Mesothelial cell of epicardium (in vitro differentiated cells): ENCODE measurements around the gene ANKRD44. TPM values are rescaled to one million over a fixed set of nuclear protein-coding genes. Genes with fewer than 3 reads are reported as not detected.

ENCODE experiments used
- DNase-seq, 2 experiments: peaks; one replicate each; pipeline ENCODE4 v3.0.0; 2021; ENCODE audit warnings: low spot score in 2 of 2; ENCODE audit not compliant: unreplicated experiment in 2 of 2
- H3K27ac Mint-ChIP-seq: 2 replicates; pipeline ENCODE4 v1.8.0; 2021; ENCODE audit warnings: mixed read lengths
- H3K27me3 Mint-ChIP-seq: 2 replicates; pipeline ENCODE4 v1.8.0; 2021; ENCODE audit warnings: low read depth, mixed read lengths
- H3K36me3 Mint-ChIP-seq: 2 replicates; pipeline ENCODE4 v1.8.0; 2021; ENCODE audit warnings: mixed read lengths
- H3K4me1 Mint-ChIP-seq: 2 replicates; pipeline ENCODE4 v1.8.0; 2021; ENCODE audit warnings: mixed read lengths
- H3K4me3 Mint-ChIP-seq: 2 replicates; pipeline ENCODE4 v1.8.0; 2021; ENCODE audit warnings: mild to moderate bottlenecking, moderate library complexity, mixed read lengths
- H3K9me3 Mint-ChIP-seq: 2 replicates; pipeline ENCODE4 v1.8.0; 2021; ENCODE audit warnings: mixed read lengths
- CTCF ChIP-seq: fragments of 200-600 bp; sonication (generic); IDR thresholded peaks from one replicate; pipeline ENCODE4 v1.5.0; 2021; ENCODE audit warnings: antibody characterized with exemption; ENCODE audit not compliant: unreplicated experiment
- total RNA-seq: library from RNA; stranded (reverse); gene quantifications from 3 replicates; pipeline ENCODE4 v1.2.1, GENCODE V29; 2021

Gene ANKRD44
- total RNA-seq, 1 donor from 2014 or later = 10.4 TPM

DNA sequence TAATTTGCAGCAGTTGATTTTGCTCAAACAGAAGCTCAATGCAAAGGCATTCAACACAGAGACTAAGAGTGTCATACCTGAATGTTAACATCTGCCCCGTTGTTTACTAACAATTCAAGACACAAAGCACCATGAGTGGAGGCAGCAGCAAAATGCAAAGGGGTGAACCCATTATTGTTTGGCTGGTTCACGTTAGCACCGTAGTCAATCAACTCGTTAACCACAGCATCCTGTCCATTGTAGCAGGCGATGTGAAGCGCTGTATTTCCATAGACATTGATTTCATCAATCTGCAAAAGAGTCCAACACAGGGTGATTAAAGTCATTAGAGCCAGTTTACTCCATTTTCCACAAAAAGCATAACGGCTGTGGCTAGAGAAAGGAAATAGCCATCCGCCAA lies 189.3 kb downstream of the ANKRD44 start:
- Mint-ChIP-seq H3K9me3 (no peaks in the 10 kb centered on the region), H3K27ac (no peak overlapping the region), H3K36me3 (no peaks in the 10 kb centered on the region), H3K4me3 (no peak overlapping the region), H3K27me3 (no peaks in the 10 kb centered on the region), H3K4me1 (no peaks in the 10 kb centered on the region)
- no peak for TF ChIP-seq CTCF
- DNase-seq = no peak

DNA sequence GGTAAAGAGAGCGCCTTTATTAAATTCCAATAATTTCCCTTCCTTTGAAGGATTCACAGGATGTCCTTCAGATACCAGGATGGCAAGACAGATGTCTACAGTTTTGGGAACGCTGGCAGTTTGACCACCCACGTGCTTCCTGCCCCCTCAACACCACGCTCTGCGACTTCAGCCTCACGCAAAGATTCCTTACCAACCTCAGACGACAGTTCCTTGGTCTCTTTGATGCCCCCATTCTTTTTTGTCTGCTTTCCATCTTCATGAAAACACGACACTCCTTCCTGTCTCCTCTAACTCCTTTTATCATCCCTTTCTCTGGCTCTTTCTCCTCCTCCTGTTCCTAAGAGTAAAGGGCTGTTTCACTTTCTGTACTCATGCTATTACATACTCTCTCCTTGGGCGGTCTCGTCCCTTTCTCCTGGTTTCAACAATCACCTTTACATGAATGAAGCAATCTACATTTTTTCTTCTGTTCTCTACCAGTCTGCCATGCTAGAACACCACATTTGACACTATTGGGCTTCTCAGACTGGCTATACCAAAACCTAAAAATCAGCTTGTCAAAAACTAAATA lies 194.2 kb downstream of the ANKRD44 start:
- DNase-seq = no peak
- Mint-ChIP-seq H3K27ac (no peak overlapping the region), H3K36me3 (no peaks in the 10 kb centered on the region), H3K4me3 (no peak overlapping the region), H3K4me1 (no peaks in the 10 kb centered on the region), H3K9me3 (no peaks in the 10 kb centered on the region), H3K27me3 (no peaks in the 10 kb centered on the region)
- no peak for TF ChIP-seq CTCF

DNA sequence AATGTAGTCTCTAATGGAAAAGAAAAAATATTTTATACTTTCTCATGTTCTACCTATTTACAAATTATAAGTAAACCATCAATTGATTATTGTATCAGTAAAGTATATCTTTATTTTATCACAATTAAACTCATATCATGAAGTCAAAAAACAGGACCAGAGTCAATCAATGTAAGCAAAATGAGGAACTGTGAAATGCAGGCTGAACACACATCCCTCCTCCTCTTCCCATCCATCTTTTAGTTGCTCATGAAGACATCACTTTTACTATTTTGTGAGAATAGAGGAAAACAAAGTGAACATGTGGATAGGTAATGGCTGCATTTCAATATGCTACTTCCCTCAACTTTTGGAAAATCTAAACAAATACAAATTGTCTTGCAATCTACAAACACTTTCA lies 195.3 kb downstream of the ANKRD44 start:
- no peak for TF ChIP-seq CTCF
- Mint-ChIP-seq H3K9me3 (no peaks in the 10 kb centered on the region), H3K27me3 (no peaks in the 10 kb centered on the region), H3K4me1 (no peaks in the 10 kb centered on the region), H3K36me3 (no peaks in the 10 kb centered on the region), H3K27ac (no peak overlapping the region), H3K4me3 (no peak overlapping the region)
- DNase-seq = no peak

- TF ChIP-seq CTCF = peak; percentile 69
- no peak for DNase-seq
- Mint-ChIP-seq H3K9me3 (no peaks in the 10 kb centered on the region), H3K4me1 (peaks cover 8% of the 10 kb centered on the region), H3K36me3 (no peaks in the 10 kb centered on the region), H3K27ac (no peak overlapping the region), H3K4me3 (no peak overlapping the region), H3K27me3 (no peaks in the 10 kb centered on the region)
Measured at GRCh38 chr2:197113275-197113711, 197.3 kb downstream of the ANKRD44 start.

DNA sequence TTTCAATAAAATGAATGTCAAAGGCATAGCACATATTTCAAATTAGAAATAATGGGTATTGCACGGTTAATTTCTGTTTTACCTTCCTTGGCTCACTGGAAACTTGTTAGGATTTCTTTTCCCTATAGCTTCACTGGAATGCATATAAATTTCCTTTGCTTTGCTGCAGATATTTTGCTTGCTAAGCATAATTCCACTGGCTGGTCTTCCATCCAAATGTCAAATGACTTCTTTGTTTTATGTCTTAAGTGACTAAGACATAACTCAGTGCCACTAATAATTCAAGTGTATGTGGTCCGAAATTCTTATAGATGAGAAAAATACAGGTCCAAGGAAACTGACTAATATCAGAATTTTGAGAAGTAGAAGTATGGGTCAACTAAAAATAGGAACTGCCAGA lies 201.3 kb downstream of the ANKRD44 start:
- Mint-ChIP-seq H3K9me3 (no peaks in the 10 kb centered on the region), H3K4me3 (no peak overlapping the region), H3K27me3 (no peaks in the 10 kb centered on the region), H3K27ac (no peak overlapping the region), H3K4me1 (peaks cover 22% of the 10 kb centered on the region), H3K36me3 (no peaks in the 10 kb centered on the region)
- no peak for TF ChIP-seq CTCF
- no peak for DNase-seq

- peaks cover 22% of the 10 kb centered on the region for H3K4me1 Mint-ChIP-seq
- H3K27me3 Mint-ChIP-seq = no peaks in the 10 kb centered on the region
- no peaks in the 10 kb centered on the region for H3K9me3 Mint-ChIP-seq
- H3K36me3 Mint-ChIP-seq = no peaks in the 10 kb centered on the region
- no peak for DNase-seq
- no peak overlapping the region for H3K4me3 Mint-ChIP-seq
- no peak overlapping the region for H3K27ac Mint-ChIP-seq
- TF ChIP-seq CTCF = no peak
Measured at GRCh38 chr2:197108758-197109157, 201.8 kb downstream of the ANKRD44 start.
